Fibroblast of lung (primary cell): ENCODE measurements around the gene ANKRD40CL.

Source experiments
- EZH2 ChIP-seq: IDR thresholded peaks from 2 replicates; pipeline ENCODE4 v1.5.1; 2012; ENCODE audit warnings: low read length, control low read depth, mild to moderate bottlenecking; ENCODE audit errors: missing control alignments
- TF ChIP-seq, protein P1 (sequence below), 2 donors: IDR thresholded peaks in 1 of 2; conservative IDR thresholded peaks in 1 of 2; 1 replicate in 1 of 2; 2 replicates in 1 of 2; pipeline ENCODE4 v1.5.1; 2011 to 2012; ENCODE audit warnings: low read length in 2 of 2, control low read depth in 1 of 2, inconsistent platforms in 1 of 2, low read depth in 1 of 2, mild to moderate bottlenecking in 1 of 2

DNA sequence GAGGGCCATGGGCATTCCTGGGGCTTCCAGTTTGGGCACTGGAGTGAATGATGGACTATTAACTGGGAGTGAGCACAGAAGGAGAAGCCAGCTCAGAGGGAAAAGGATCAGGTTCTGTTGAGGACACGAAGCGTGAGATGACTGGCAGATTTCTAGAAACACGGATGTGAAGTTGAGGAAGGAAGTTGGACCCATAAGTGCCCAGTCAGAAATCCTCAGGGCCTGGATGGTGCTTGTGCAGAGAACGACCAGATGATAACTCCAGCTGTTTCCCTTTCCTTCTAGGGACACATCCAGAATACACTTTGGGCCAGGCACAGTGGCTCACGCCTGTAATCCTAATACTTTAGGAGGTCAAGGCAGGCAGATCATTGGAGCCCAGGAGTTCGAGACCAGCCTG, 23.3 kb upstream of the ANKRD40CL start:
- TF ChIP-seq, protein P1, sequence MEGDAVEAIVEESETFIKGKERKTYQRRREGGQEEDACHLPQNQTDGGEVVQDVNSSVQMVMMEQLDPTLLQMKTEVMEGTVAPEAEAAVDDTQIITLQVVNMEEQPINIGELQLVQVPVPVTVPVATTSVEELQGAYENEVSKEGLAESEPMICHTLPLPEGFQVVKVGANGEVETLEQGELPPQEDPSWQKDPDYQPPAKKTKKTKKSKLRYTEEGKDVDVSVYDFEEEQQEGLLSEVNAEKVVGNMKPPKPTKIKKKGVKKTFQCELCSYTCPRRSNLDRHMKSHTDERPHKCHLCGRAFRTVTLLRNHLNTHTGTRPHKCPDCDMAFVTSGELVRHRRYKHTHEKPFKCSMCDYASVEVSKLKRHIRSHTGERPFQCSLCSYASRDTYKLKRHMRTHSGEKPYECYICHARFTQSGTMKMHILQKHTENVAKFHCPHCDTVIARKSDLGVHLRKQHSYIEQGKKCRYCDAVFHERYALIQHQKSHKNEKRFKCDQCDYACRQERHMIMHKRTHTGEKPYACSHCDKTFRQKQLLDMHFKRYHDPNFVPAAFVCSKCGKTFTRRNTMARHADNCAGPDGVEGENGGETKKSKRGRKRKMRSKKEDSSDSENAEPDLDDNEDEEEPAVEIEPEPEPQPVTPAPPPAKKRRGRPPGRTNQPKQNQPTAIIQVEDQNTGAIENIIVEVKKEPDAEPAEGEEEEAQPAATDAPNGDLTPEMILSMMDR (conservative IDR thresholded peaks at IDR 0.05 in 1 of 2, IDR thresholded peaks at IDR 0.05 in 1 of 2; ENCODE audit: low read depth in 1 of 2, low read length in 2 of 2), result no peak
- TF ChIP-seq EZH2, result no peak
